GM03348 (cell line): ENCODE data around the gene MARK4.
A peak's percentile ranks its signal among the peaks of the same experiment; 100 is the strongest.
"Not testable (repeated sequence)": the region's sequence is repeated elsewhere in the genome, so short reads cannot be mapped to it uniquely, and the experiment has no call there.

Experiments
- DNase-seq: peaks from one replicate; pipeline ENCODE4 v3.0.0; 2012; ENCODE audit warnings: low spot score

Gene MARK4

GRCh38 chr19:45306040-45306439 is 55.0 kb downstream of the MARK4 start:
- no peak for DNase-seq

- no peak for DNase-seq
These were observed 55.5 kb downstream of the MARK4 start for GRCh38 chr19:45306518-45307027.

GRCh38 chr19:45307361-45307760 is 56.3 kb downstream of the MARK4 start:
- DNase-seq, result no peak

- not testable (repeated sequence) for DNase-seq
These were observed 58.3 kb downstream of the MARK4 start for GRCh38 chr19:45309322-45309721.

- no peak for DNase-seq
These were observed 60.5 kb downstream of the MARK4 start for GRCh38 chr19:45311621-45312020.

GRCh38 chr19:45312285-45312684 is 61.2 kb downstream of the MARK4 start:
- not testable (repeated sequence) for DNase-seq

- no peak for DNase-seq
These were observed 63.7 kb downstream of the MARK4 start for GRCh38 chr19:45314708-45315245.

- no peak for DNase-seq
These were observed 64.2 kb downstream of the MARK4 start for GRCh38 chr19:45315304-45315703.

- no peak for DNase-seq
These were observed 70.1 kb downstream of the MARK4 start for GRCh38 chr19:45320997-45321775.

- DNase-seq, result no peak
These were observed 70.8 kb downstream of the MARK4 start for GRCh38 chr19:45321848-45322247.

- no peak for DNase-seq
These were observed 71.2 kb downstream of the MARK4 start for GRCh38 chr19:45322311-45322710.

GRCh38 chr19:45322744-45323281 is 71.7 kb downstream of the MARK4 start, which contains the start of gene CKM:
TSS of gene CKM (minus strand) at chr19:45322875. CDS start at chr19:45319713, 3,162 bp downstream.
- no peak for DNase-seq

GRCh38 chr19:45323671-45324081 is 72.6 kb downstream of the MARK4 start:
- peak; percentile 56 for DNase-seq

GRCh38 chr19:45324349-45324907 is 73.4 kb downstream of the MARK4 start:
- no peak for DNase-seq

- no peak for DNase-seq
These were observed 76.5 kb downstream of the MARK4 start for GRCh38 chr19:45327404-45328143.

- no peak for DNase-seq
These were observed 80.3 kb downstream of the MARK4 start for GRCh38 chr19:45331411-45331810.

- no peak for DNase-seq
These were observed 82.7 kb downstream of the MARK4 start for GRCh38 chr19:45333609-45334303.

GRCh38 chr19:45334881-45335280 is 83.8 kb downstream of the MARK4 start:
- DNase-seq, result not testable (repeated sequence)

- no peak for DNase-seq
These were observed 85.7 kb downstream of the MARK4 start for GRCh38 chr19:45336696-45337251.

GRCh38 chr19:45339629-45340028 is 88.6 kb downstream of the MARK4 start:
- no peak for DNase-seq

GRCh38 chr19:45340232-45340898 is 89.3 kb downstream of the MARK4 start, which contains the start of gene KLC3:
TSS of gene KLC3 (plus strand) at chr19:45340750. CDS start at chr19:45345542, 4,792 bp downstream.
- DNase-seq, result no peak
